GM21528 (cell line): ENCODE data around the gene WASF1.

Source experiments
- ATAC-seq: cut with Tn5 transposase; IDR thresholded peaks from one replicate; pipeline ENCODE4 v1.9.1; 2021; ENCODE audit warnings: mild to moderate bottlenecking, moderate library complexity; ENCODE audit not compliant: unreplicated experiment, low FRiP score

Gene WASF1

GRCh38 chr6:110179406-110180227, at the start of gene WASF1:
WASF1 (minus strand) TSS chr6:110179670; CDS start chr6:110127601, 52,069 bp downstream.
- peak; percentile 83 for ATAC-seq

- no peak for ATAC-seq
These were observed 46.8 kb upstream of the WASF1 start for GRCh38 chr6:110226261-110226660.

GRCh38 chr6:110221738-110222137, 42.3 kb upstream of the WASF1 start:
- no peak for ATAC-seq

GRCh38 chr6:110217266-110217665, 37.8 kb upstream of the WASF1 start:
- ATAC-seq, result no peak

- no peak for ATAC-seq
These were observed 36.7 kb upstream of the WASF1 start for GRCh38 chr6:110216140-110216539.

GRCh38 chr6:110214338-110214737, 34.9 kb upstream of the WASF1 start:
- ATAC-seq, result no peak

GRCh38 chr6:110211753-110212152, 32.3 kb upstream of the WASF1 start:
- ATAC-seq, result no peak

- ATAC-seq, result no peak
These were observed 28.2 kb upstream of the WASF1 start for GRCh38 chr6:110207652-110208051.

GRCh38 chr6:110201151-110201884, 21.8 kb upstream of the WASF1 start:
- no peak for ATAC-seq

GRCh38 chr6:110198561-110198960, 19.1 kb upstream of the WASF1 start:
- ATAC-seq, result no peak

GRCh38 chr6:110196874-110197273, 17.4 kb upstream of the WASF1 start:
- no peak for ATAC-seq

GRCh38 chr6:110195639-110196038, 16.2 kb upstream of the WASF1 start:
- ATAC-seq, result no peak

- no peak for ATAC-seq
These were observed 12.0 kb upstream of the WASF1 start for GRCh38 chr6:110191477-110191876.

- ATAC-seq, result no peak
These were observed 11.3 kb upstream of the WASF1 start for GRCh38 chr6:110190726-110191125.

GRCh38 chr6:110188791-110189190, 9.3 kb upstream of the WASF1 start:
- no peak for ATAC-seq

- peak; percentile 53 for ATAC-seq
These were observed 6.4 kb upstream of the WASF1 start for GRCh38 chr6:110185879-110186278.

- no peak for ATAC-seq
These were observed 3.9 kb upstream of the WASF1 start for GRCh38 chr6:110183292-110183885.

- ATAC-seq, result no peak
These were observed 1.9 kb upstream of the WASF1 start for GRCh38 chr6:110181131-110182030.

- ATAC-seq, result peak; percentile 55
These were observed 948 bp upstream of the WASF1 start, which contains the start of gene CDC40 for GRCh38 chr6:110180228-110181008. CDC40 (plus strand) TSS chr6:110180427; CDS start chr6:110180445, 18 bp downstream.
